MV-4-11 (cell line): ENCODE measurements around the gene SESN1.
A peak's percentile ranks its signal among the peaks of the same experiment; 100 is the strongest.

Experiments used
- DNase-seq: peaks from one replicate; lab custom pipeline; 2025; lab: John Stamatoyannopoulos, UW

Gene SESN1

DNA sequence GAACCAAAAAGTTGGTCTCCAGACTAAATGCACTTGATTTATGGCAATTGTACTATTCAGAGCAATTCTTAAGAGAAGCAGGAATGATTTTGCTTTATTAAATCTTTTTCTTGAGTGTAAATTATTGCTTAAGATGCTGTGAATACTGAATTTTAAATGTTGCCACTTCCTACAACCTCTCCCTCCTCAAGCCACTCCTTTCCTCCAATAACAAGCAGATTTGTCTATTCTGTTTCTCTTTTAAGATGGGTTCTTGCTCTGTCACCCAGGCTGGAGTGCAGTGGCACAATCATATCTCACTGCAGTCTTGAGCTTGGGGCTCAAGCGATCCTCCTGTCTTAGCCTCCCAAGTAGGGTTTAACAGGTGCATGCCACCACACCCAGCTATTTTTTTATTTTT is 65.3 kb downstream of the SESN1 start:
- no peak for DNase-seq

DNA sequence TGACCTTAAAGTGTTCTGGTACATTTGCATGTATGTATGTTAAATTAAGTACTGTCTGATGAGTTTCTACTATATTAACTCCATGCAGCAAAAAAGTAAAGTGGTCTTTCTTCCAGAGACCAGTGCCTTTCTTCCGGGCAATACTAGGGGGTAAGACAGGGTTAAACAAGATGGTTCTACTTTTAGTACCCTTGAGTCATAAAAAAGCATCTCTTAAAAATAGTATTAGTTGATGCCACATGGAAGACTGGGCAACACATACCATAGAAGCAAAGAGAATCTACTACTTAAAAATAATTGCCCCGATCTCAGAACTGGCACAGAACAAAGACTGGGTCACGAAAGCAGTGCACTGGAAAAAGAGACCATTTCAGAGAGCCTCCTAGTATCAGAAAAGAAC is 66.2 kb downstream of the SESN1 start:
- no peak for DNase-seq

DNA sequence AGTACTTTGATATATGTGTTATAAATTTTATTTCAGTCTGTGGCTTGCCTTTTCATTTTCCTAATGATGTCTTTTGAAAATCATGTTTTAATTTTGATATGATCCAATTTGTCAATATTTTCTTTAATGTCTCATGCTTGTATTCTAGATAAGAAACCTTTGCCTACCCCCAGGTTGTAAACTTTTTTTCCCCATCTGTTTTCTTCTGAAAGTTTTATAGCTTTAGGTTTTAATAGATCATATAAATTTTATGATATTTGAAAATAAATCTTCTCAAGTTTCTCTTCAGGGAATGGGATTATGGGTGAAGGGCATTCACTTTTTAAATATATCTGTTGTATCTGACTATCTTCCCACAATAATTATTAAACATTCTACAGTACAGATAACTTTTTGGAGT is 66.7 kb downstream of the SESN1 start:
- no peak for DNase-seq

DNA sequence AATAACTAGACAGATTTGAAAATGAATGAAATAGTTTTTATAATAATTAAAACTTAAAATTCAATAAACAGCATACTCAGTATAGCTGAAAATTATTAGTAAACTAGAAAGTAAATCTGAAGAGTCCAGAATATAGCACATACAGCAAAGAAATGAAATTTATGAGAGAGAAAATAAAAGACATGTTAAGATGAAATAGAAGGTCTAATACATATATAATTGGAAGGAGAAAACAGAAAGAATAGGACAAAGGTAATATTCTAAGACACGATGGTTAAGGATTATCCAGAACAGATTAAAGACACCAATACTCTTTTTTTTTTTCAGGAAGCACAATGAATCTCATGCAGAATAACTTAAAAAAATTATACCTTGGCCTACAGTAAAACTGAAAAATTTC is 69.0 kb downstream of the SESN1 start:
- DNase-seq, result no peak

DNA sequence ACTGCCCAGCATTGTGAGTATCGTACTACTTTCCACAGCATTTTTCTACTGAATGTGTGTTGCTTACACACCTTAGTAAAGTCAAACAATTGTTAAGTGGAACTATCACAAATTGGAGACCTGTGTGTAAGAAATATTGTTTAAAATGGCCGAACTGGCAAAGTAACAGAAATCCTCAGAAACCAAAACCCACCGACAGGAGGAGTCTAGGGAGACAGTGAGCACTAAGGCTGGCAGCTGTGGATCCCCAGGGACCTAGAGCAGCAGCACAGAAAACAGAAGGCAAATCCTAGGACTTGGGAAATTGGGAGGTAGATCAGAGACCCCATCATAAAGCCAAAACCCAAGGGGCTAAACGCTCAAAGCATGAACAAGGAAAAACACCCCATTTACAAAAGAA is 69.9 kb downstream of the SESN1 start:
- DNase-seq, result no peak

DNA sequence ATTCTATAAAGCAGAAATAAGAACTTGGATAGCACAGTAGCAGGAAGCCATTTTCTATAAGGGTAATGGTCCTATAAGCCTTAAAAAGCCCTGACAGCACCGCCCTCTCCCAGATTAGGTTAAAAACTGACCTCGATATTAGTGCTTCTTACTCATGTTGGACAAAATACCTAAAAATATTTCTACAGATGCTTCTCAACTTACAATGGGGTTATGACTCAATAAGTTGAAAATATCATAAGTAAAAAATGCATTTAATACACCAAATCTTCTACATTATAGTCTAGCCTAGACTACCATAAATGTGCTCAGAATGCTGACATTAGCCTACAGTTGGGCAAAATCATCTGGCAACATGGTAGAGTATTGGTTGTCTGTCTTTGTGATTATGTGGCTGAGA is 70.3 kb downstream of the SESN1 start:
- no peak for DNase-seq

DNA sequence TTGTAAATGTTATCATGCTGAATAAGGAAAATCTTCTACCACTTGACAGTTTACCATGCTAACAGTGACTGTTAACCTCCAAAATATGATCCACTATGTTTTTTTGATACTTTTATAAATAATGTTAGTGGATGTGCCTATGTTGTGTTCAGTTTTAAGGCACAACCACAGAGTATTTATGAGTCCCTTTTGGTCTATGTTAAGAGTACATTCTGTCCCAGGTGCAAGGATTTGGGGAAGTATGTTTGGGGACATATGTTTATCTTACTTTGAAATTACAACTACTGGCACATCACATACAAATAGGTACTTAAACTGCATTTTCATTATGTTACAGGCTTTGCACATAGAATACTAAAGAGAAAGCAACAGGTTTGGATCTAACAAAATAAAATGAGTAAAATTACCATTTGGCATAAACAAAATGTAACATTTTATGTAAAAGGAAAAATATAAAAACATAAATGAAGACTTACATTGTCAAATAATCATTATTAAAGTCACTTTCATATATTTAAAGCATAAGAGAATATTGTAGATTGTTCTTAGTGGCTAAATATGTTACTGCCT is 71.2 kb downstream of the SESN1 start:
- DNase-seq, result no peak

DNA sequence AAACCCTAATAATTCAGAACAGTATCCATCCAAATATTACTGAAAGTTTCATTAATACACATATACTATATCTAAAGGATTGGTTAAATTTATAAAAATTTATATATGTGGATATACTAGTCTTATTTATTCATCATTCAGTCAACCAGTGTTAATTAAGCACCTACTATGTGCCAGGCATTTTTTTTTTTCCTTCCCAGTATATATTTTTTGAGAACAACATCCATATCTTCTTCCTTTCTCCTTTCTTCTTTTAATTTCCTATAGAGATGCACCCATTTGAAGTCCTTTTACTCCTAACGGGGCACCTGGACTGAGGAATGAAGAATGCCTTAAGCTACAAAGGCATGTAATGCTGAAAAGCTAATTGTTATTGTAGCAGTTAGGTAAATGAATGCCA is 72.8 kb downstream of the SESN1 start:
- DNase-seq, result no peak

DNA sequence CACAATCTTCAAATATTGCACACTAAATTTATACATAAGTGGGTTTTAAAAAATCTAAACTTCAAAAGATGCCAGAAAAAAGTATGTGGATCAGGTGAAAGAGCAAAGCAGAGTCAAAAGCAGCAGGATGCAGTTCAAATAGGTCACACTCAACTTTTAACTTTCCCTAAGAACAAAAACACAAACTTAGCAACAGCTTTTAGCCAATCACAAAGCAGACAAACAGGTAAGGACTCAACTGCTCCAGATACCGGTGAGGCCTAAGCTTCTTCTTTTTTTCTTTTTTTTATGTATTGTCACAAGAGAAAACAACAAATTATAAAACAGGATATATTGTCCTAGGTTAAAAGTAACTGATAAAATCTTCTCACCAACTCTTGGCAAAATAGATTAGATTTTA is 74.7 kb downstream of the SESN1 start:
- DNase-seq, result no peak

DNA sequence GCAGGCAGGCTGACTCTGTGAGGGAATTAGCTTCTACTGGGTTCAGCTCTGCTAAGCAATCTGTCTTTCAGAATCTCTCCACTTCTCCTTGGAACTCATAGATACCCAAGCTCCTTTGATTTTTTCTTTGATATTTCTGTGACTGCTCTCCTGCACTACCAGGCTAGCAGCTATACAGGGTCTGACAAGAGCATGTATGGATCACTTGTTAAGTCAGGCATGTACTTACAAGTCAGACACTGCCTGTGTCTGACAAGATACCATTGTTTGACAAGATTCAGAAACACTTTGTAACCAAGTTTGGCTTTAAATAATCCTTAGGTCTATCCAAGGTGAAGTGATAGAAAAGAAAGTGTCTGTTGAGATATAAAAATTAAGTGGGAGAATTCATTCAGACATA is 79.5 kb downstream of the SESN1 start:
- no peak for DNase-seq

DNA sequence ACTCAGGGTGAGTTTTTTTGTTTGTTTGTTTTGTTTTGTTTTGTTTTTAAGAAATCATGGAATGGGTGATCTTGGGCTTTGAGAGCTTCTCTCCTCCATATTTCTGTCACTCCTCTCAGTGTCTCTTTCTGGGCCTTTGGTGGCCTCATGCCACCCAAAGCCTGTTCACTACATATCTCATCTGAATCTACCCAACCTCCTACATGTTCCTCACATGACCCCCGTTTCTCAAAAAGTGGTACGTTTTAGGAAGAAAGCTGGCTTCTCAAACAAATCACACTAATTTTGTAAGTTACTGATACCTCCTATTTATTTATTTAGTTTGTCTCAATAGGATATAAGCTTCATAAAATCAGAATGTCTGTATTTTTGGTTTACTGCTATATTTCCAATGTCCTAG is 80.0 kb downstream of the SESN1 start:
- DNase-seq, result no peak

DNA sequence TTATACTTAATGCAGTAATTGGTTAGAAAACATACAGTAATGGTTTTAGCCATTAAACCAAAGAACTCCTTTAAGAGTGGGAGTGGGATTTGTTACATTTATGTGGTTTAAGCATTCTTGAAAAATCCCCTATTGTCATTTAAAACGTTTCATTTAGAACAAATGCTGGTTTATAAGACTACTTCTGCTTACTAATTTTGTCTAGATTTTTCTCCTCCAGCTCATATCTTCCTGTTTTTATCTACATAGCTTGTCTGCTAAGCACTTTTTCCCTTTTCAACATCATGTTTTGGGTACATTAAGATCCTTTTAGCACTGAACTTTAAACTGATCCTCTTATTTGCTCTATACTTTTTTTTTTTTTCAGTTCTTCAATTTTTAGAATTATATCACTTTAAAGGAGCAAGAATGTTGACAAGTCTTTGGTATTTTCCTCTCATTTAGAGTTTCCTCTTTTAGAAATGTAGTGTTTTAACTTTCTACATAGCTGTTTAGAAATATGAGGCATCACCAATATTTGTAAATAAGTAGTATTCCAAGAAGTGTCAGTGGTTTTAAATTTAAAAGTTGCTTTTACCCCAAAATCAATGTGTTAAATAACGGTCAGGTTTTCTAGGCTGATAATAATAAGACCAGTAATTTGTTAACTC is 80.9 kb downstream of the SESN1 start:
- peak; percentile 59 for DNase-seq

DNA sequence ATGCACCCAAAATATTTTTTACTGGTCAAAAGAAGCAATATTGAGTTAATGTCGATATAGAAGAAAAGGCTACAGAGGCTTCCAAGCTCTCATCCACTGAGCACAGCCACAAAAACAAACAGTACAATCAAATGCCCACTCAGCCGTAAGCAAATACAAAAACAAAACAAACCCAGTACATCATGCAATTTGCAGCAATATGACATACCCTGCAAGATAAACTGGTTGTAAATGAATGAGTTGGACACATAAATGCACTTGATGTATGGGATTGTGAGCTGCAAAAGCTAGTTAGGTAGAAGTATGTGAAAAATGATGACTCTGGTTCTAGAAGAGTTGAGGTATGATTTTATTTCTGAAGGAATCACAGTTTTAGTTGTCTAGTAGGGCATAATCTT is 83.9 kb downstream of the SESN1 start:
- DNase-seq, result no peak

DNA sequence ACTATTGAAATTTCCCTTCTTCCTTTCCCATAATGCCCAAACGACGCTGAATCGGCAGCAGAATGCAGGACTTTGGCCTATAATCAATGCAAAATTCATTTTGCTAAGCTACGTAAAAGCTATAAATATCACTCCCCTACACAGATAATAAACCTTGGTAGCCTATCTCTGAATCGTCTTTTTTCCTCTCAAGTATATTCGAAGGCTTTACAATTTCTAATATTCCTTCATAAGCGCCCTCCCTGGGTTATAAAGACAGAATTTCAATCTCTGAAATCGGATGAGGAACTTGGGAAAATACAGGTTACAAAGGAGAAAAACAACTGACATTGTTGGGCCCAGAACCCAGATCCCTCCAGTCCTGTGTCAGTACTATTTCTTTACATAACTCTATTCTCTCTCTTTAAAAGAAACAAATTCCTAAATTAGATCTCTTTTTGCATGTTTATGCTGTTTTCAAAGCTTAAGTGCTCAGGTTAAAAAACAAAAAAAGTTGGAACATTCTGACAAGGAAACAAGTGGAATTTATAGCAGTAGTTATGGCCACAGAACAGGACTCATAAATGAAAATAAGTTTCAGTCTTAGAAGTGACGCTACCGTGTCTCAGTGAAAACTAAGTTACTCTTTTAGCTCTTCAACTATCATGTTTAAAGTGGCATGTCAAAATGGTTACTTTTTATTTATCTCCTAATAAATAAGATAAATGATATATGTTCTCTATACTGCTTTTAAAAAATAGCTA is 84.5 kb downstream of the SESN1 start:
- DNase-seq, result no peak

DNA sequence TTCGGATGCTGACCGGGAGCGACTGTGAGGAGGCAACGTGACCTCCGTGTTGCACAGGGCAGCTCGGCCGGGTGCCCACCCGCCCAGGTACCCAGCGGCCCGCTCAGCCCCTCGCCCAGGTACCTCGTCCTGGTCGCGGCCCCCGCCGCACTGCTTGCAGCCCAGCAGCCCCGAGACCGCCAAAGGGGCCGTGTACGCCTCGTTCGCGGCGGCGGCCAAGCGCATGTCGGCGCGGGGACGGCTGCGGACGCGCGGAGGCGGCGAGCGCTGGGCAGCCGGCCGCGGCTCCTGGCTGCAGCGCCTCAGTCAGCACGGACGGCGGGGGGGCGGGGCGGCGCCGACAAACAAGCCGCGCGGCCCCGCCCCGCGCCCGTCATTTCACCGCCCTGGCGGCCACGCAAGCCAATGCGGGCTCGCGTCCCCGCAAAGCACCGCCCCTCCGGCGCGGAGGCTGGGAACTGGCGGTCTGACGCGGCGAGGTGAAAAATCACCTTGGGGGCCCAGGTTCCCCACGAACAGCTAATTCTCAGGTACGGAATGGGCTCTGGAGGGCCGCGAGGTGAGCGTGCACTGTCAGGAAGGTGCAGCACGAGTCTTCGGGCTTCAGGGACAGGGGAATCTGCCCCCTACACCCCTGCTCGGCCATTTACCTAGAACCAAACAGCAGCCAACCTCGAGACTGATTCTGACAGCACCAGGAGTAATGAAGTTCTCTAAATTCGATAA is 85.2 kb downstream of the SESN1 start:
- DNase-seq, result peak; percentile 65

DNA sequence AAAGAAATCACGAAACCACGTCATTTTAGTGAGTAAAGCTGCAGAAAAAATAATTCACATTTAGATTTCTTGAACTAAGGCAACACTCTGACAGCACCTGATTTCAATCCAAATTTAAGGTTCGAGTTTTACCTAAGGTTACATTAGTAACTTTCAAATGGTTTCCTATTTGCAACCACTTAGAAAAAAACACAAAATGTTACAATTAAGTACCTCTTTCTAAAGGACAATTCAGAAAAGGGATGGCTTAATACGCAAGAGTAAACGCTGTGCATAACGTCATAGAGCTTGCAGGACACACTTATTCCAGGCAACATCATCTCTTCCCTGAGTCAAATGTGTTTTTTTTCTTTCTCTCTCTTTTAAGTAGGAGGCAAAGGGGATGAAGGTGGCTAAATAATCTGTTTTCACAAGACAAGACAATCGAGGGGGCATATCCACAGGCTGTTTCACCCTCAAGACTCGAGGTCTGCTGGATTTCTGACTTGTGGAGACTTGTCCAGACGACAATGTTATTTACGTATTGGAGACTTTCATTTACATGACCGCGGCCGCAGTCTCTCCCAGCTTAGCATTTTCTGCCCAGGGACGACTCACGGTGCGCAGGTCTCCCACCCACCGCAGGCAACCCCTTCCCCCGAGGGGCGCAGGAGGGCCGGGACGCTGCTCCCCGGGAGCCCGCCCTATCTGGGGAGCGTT is 86.0 kb downstream of the SESN1 start:
- DNase-seq, result peak; percentile 15

DNA sequence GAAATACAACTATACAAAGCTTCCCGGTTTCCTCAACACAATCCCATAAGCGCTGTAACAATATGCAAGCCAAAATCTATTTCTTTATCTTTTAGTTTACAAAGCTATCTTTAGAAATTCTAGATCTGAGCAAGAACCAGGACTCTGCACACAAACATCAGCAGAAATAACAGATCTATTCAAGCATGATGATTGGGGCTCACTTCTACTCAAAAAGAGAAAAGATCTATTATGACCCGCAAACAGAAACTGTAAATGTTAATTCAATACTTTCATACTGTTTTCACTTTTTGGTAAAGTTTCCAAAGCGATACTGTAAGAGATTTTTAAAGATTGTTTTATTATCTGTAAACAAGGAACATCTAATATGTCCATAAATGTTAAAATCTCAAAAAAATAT is 86.6 kb downstream of the SESN1 start:
- DNase-seq, result no peak

DNA sequence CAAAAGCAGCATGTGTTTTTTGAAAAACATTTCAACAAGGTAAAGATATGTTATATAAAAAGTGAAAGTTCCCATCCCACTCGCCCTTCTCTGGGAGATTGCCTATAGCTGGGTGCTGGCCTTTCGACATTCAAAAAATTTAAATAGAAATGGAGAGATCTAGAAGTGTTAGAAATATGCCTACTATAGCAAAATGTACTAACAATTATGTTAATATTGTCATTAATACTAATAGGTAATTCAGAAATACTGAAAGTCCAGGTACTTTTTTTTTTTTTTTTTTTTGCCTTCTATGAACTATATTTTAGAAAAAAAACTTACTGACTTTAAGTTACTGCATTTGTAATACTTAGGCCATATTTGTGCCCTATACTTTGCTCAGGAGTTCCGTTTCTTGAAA is 87.1 kb downstream of the SESN1 start:
- no peak for DNase-seq

DNA sequence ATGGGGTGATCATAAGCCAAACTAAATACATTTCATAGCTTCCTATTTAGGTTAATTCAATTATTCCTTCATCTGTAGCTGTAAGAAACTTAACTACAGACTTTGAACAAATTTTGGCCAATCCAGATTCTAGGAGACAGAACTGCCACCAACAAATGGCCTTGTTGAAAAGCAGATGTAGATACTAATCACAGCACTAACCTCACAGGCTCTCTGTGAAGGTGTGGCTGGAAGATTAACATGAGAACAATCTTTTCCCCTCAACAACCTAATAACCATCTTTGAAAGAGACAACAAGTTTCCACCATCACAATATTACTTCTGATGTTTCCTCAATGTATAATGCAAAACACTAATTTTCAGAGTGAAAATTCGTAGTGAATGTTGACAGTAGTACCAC is 87.8 kb downstream of the SESN1 start:
- no peak for DNase-seq

DNA sequence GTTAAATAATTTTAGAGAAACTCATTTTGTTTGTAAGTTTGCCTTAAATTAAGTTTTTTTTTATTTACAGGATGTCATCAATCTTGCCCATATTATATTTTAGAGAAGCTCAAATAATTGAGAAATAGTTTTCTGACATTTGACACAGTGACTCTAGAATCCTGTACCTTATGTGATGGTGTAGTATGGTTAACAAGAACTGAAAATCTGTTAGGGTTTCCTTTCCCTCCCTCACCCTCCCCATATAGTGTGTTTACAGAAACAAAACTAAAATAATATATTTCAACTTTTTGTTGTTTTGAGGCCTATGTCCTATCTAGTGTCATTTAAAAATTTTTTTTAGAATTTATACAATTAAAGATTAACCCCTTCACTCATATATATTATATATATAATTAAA is 91.8 kb downstream of the SESN1 start:
- DNase-seq, result no peak

DNA sequence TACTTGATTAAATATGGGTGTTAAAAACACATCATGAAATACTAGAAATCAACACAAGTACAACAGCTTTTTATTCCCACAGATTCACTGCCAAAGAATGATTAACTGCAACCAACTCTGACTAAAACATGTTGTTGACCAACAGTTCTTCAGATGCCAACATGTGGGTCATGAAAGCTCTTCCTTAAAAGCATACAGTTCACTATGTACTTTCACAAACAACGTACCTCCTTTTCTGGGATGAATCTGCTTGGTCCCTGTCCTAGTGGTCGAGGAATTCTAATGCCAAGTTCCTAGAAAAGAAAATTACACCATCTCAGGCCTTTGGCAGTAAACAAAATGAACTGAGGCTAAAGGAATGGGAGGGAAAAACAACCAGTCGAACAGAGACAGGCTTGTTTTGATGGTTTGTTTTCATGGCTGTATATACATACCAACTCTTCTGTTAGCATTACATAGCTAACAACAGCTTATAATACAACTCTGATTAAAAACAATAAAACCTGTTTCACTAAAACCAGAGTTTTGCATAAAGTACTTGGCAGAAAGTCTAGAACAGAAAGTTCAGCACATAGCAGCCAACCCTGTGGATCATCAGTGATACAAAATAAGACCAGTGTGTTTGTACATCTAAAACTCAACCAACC is 92.5 kb downstream of the SESN1 start:
- DNase-seq, result no peak
